ENCODE measurements around the gene USP48. TPM values are rescaled to one million over a fixed set of nuclear protein-coding genes. Genes with fewer than 3 reads are reported as not detected.

The USP48 gene
- total and polyA plus RNA-seq, 2 of the 8 experiments (the other 6 are each of a cell fraction or from before 2014, with no cell fraction given): 12.8 to 83.5 TPM

DNA sequence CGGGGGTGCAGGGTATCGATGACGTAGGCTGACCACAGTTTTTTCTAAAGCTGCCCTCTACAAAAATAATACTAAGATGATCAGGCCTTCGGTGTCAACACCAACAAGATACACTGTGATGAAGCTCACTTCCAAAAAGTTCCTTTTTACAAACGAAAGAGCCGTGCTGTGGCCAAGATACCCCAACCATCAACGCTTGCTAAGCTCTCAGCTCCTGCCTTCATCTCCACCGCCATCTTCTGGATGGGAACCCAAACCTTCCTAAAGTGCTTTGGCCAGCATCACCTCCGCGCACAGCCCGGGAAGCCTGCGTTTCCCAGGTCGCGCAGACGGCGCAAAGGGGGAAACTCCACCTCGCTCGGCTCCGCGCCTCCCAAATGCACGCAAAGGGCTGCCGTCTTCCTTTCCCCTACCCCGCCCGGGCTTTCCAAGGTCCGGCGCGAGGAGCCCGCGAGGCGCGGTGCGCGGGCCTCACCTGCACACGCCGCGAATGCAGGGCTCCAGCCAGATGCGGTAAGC lies 541 bp downstream of the USP48 start (continued):
- TF ChIP-seq RNF2 (IDR thresholded peaks at IDR 0.05; ENCODE audit: borderline replicate concordance, low read depth, low read length, missing control alignments, poor library complexity, severe bottlenecking): no peak
- TF ChIP-seq SIX5 (IDR thresholded peaks at IDR 0.05; ENCODE audit: low read depth, low read length): no peak
- TF ChIP-seq SIN3A (conservative IDR thresholded peaks at IDR 0.05 in 1 of 2, IDR thresholded peaks at IDR 0.05 in 1 of 2; ENCODE audit: low read depth in 1 of 2, low read length in 2 of 2): peak; percentile 38 to 67; a peak in 2 of 4 replicates
- peak; percentile 50 for TF ChIP-seq CREB1 (IDR thresholded peaks at IDR 0.05)
- no peak for TF ChIP-seq CEBPB (IDR thresholded peaks at IDR 0.05; ENCODE audit: low read depth, low read length)
- peak; percentile 65 for TF ChIP-seq SAP30 (IDR thresholded peaks at IDR 0.05; ENCODE audit: insufficient read depth, insufficient replicate concordance, low read length)
- TF ChIP-seq USF2 (IDR thresholded peaks at IDR 0.05; ENCODE audit: low read length): no peak
- no peak for TF ChIP-seq CBX8 (IDR thresholded peaks at IDR 0.05; ENCODE audit: borderline replicate concordance, low read depth, low read length)
- 0 out of 2 replicates have a peak, but pooled peaks have one; percentile 14 for TF ChIP-seq YY1 (IDR thresholded peaks at IDR 0.05; ENCODE audit: low read depth, low read length)
- TF ChIP-seq PHF8 (conservative IDR thresholded peaks at IDR 0.05; ENCODE audit: low read depth, low read length): no peak; the same call in none of the 2 replicates
- no peak for TF ChIP-seq CTBP2 (IDR thresholded peaks at IDR 0.05; ENCODE audit: borderline replicate concordance, insufficient read depth, insufficient read length, low read length)
- TF ChIP-seq NRF1 (IDR thresholded peaks at IDR 0.05; ENCODE audit: low read depth, low read length): no peak
- no peak for TF ChIP-seq ASH2L (IDR thresholded peaks at IDR 0.05; ENCODE audit: low read length)
- TF ChIP-seq POLR2AphosphoS5 (IDR thresholded peaks at IDR 0.05; ENCODE audit: low read depth, low read length): no peak
- no peak for TF ChIP-seq JUN (IDR thresholded peaks at IDR 0.05; ENCODE audit: low read depth, low read length)
- TF ChIP-seq SUZ12 (IDR thresholded peaks at IDR 0.05; ENCODE audit: low read length): no peak
- no peak for TF ChIP-seq EP300 (IDR thresholded peaks at IDR 0.05; ENCODE audit: borderline replicate concordance in 1 of 2, low read depth in 2 of 2, low read length in 2 of 2)
